ENCODE results near the gene WIPF1. TPM values are rescaled to one million over a fixed set of nuclear protein-coding genes. Genes with fewer than 3 reads are reported as not detected.

WIPF1 gene
- polyA plus RNA-seq, 1 donor (not counting 4 experiments of a cell fraction or from before 2014, with no cell fraction given): 0.16 TPM

DNA sequence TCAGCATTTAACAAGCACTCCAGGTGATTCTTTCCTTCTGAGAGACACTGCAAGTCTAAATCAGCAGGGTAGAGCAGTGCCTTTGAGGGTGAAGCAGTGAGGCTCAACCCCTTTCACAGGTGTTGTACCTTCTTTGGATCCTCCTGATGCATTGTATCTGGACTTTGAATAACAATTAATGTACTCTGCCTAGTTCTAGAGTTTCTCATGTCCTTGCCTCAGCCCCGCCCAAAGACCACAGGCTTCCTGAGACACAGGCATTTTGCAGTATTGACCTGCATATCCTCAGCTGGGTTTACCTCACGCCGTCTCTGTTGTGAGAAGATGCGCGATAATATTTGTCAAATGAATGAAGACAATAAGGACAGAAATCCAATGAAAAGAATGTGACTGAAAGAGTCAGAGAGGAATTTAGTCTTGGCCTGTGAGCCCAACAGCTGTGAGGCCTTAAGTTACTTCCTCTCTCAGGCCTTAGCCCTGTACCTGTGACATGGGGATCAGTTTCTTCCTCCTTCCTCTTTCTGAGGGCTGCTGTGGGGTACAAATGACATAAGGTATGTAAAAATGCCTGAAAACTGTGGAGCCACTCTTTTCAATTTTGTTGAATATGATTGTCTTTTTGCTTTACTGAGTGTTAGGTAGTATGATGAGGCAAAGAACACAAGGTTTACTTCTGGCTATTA, 43.7 kb downstream of the WIPF1 start:
- Histone ChIP-seq H3K79me2 (ENCODE audit: control insufficient read depth, insufficient read depth, low read length) (no peaks in the 10 kb centered on the region), H2AFZ (ENCODE audit: control insufficient read depth, low read length) (no peak overlapping the region), H3K27ac (ENCODE audit: control insufficient read depth, insufficient read depth, low read length) (no peak overlapping the region), H3K9me3 (ENCODE audit: control insufficient read depth, low read depth, low read length) (no peaks in the 10 kb centered on the region), H3K9ac (ENCODE audit: control insufficient read depth, extremely low read depth, insufficient read depth, low read length) (no peak overlapping the region), H3K4me2 (ENCODE audit: control insufficient read depth, extremely low read depth, insufficient read depth, low read depth, low read length) (no peak overlapping the region), H4K20me1 (ENCODE audit: control insufficient read depth, extremely low read depth, insufficient read depth, low read length) (no peaks in the 10 kb centered on the region), H3K27me3 (ENCODE audit: control insufficient read depth, extremely low read depth, insufficient read depth, low read length) (no peaks in the 10 kb centered on the region), H3K9me1 (ENCODE audit: control insufficient read depth, extremely low read depth, insufficient read depth, low read length) (no peaks in the 10 kb centered on the region), H3K36me3 (ENCODE audit: control insufficient read depth in 2 of 2, extremely low read depth in 1 of 2, insufficient read depth in 2 of 2, low read length in 2 of 2) (peaks cover 0 to 3% of the 10 kb centered on the region in 2 experiments), H3K4me3 (ENCODE audit: control insufficient read depth in 2 of 3, extremely low read depth in 1 of 3, insufficient read depth in 2 of 3, low read depth in 1 of 3, low read length in 3 of 3) (no peak overlapping the region), H3K4me1 (ENCODE audit: control insufficient read depth, extremely low read depth, insufficient read depth, low read length) (no peaks in the 10 kb centered on the region)
- FAIRE-seq: no peak
- no peak for DNase-seq (ENCODE audit: low read depth, low spot score)
- dilution Hi-C loops (cut with MboI; ENCODE audit: extremely low pct_ligation_motif_present, low sequenced_read_pairs): no loop called here
- no peak for TF ChIP-seq EZH2 (IDR thresholded peaks at IDR 0.05; ENCODE audit: low read length)
- TF ChIP-seq, protein P1, sequence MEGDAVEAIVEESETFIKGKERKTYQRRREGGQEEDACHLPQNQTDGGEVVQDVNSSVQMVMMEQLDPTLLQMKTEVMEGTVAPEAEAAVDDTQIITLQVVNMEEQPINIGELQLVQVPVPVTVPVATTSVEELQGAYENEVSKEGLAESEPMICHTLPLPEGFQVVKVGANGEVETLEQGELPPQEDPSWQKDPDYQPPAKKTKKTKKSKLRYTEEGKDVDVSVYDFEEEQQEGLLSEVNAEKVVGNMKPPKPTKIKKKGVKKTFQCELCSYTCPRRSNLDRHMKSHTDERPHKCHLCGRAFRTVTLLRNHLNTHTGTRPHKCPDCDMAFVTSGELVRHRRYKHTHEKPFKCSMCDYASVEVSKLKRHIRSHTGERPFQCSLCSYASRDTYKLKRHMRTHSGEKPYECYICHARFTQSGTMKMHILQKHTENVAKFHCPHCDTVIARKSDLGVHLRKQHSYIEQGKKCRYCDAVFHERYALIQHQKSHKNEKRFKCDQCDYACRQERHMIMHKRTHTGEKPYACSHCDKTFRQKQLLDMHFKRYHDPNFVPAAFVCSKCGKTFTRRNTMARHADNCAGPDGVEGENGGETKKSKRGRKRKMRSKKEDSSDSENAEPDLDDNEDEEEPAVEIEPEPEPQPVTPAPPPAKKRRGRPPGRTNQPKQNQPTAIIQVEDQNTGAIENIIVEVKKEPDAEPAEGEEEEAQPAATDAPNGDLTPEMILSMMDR (optimal IDR thresholded peaks at IDR 0.05 in 1 of 3, IDR thresholded peaks at IDR 0.05 in 1 of 3, conservative IDR thresholded peaks at IDR 0.05 in 1 of 3; ENCODE audit: extremely low read depth in 1 of 3, insufficient read depth in 2 of 3, low read length in 3 of 3): no peak

DNA sequence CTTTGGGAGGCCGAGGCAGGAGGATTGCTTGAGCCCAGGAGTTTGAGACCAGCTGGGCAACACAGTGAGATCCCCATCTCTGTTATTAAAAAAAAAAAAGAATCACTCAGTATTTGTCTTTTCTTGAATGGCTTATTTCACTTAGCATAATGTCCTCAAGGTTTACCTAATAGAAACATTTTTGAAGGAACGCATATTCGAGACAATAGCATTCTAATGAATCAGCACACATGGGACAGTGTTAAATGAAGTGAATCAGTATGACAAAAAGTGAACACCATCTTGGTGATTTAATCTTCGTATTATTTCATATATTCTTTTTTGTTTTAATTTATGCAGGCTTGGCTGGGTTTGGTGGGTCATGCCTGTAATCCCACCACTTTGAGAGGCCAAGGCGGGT, 44.7 kb downstream of the WIPF1 start:
- Histone ChIP-seq H3K36me3 (ENCODE audit: control insufficient read depth in 2 of 2, extremely low read depth in 1 of 2, insufficient read depth in 2 of 2, low read length in 2 of 2) (peaks cover 0 to 3% of the 10 kb centered on the region in 2 experiments), H3K9me3 (ENCODE audit: control insufficient read depth, low read depth, low read length) (no peaks in the 10 kb centered on the region), H3K9ac (ENCODE audit: control insufficient read depth, extremely low read depth, insufficient read depth, low read length) (no peak overlapping the region), H3K27ac (ENCODE audit: control insufficient read depth, insufficient read depth, low read length) (no peak overlapping the region), H3K79me2 (ENCODE audit: control insufficient read depth, insufficient read depth, low read length) (no peaks in the 10 kb centered on the region), H3K27me3 (ENCODE audit: control insufficient read depth, extremely low read depth, insufficient read depth, low read length) (no peaks in the 10 kb centered on the region), H3K4me2 (ENCODE audit: control insufficient read depth, extremely low read depth, insufficient read depth, low read depth, low read length) (no peak overlapping the region), H3K4me1 (ENCODE audit: control insufficient read depth, extremely low read depth, insufficient read depth, low read length) (no peaks in the 10 kb centered on the region), H2AFZ (ENCODE audit: control insufficient read depth, low read length) (no peak overlapping the region), H3K4me3 (ENCODE audit: control insufficient read depth in 2 of 3, extremely low read depth in 1 of 3, insufficient read depth in 2 of 3, low read depth in 1 of 3, low read length in 3 of 3) (no peak overlapping the region), H3K9me1 (ENCODE audit: control insufficient read depth, extremely low read depth, insufficient read depth, low read length) (no peaks in the 10 kb centered on the region), H4K20me1 (ENCODE audit: control insufficient read depth, extremely low read depth, insufficient read depth, low read length) (no peaks in the 10 kb centered on the region)
- dilution Hi-C loops (cut with MboI; ENCODE audit: extremely low pct_ligation_motif_present, low sequenced_read_pairs): no loop called here
- FAIRE-seq (no peak), DNase-seq (ENCODE audit: low read depth, low spot score) (no peak)
- TF ChIP-seq, protein P1 (optimal IDR thresholded peaks at IDR 0.05 in 1 of 3, IDR thresholded peaks at IDR 0.05 in 1 of 3, conservative IDR thresholded peaks at IDR 0.05 in 1 of 3; ENCODE audit: extremely low read depth in 1 of 3, insufficient read depth in 2 of 3, low read length in 3 of 3): no peak
- TF ChIP-seq EZH2 (IDR thresholded peaks at IDR 0.05; ENCODE audit: low read length): no peak

All from keratinocyte (primary cell).